Chondrocyte (in vitro differentiated cells): Measurements from ENCODE around the gene RFX8. TPM values are rescaled to one million over a fixed set of nuclear protein-coding genes. Genes with fewer than 3 reads are reported as not detected.

ENCODE experiments used
- DNase-seq: peaks from one replicate; pipeline ENCODE4 v3.0.0; 2021; ENCODE audit warnings: mixed read lengths, low spot score
- H3K27ac Mint-ChIP-seq: one replicate; pipeline ENCODE4 v1.8.0; 2021; ENCODE audit warnings: mild to moderate bottlenecking, moderate library complexity, mixed read lengths; ENCODE audit not compliant: unreplicated experiment
- H3K27me3 Mint-ChIP-seq: 2 replicates; pipeline ENCODE4 v1.8.0; 2021; ENCODE audit warnings: low read depth, mixed read lengths
- H3K36me3 Mint-ChIP-seq: 2 replicates; pipeline ENCODE4 v1.8.0; 2021; ENCODE audit warnings: low read depth, mixed read lengths
- H3K4me1 Mint-ChIP-seq: 2 replicates; pipeline ENCODE4 v1.8.0; 2021; ENCODE audit warnings: low read depth, mild to moderate bottlenecking, mixed read lengths
- H3K4me3 Mint-ChIP-seq: one replicate; pipeline ENCODE4 v1.8.0; 2021; ENCODE audit warnings: mild to moderate bottlenecking, moderate library complexity, mixed read lengths; ENCODE audit not compliant: unreplicated experiment
- H3K9me3 Mint-ChIP-seq: 2 replicates; pipeline ENCODE4 v1.8.0; 2021; ENCODE audit warnings: low read depth, mixed read lengths
- total RNA-seq: library from RNA; stranded (reverse); gene quantifications from 3 replicates; pipeline ENCODE4 v1.2.1, GENCODE V29; 2021
- TF ChIP-seq, protein P1 (sequence below): fragments of 200-600 bp; sonication (generic); IDR thresholded peaks from 2 replicates; pipeline ENCODE4 v1.5.0; 2021; ENCODE audit warnings: antibody characterized with exemption, mild to moderate bottlenecking, moderate library complexity

RFX8 gene
- total RNA-seq, 1 donor from 2014 or later: not detected

DNA sequence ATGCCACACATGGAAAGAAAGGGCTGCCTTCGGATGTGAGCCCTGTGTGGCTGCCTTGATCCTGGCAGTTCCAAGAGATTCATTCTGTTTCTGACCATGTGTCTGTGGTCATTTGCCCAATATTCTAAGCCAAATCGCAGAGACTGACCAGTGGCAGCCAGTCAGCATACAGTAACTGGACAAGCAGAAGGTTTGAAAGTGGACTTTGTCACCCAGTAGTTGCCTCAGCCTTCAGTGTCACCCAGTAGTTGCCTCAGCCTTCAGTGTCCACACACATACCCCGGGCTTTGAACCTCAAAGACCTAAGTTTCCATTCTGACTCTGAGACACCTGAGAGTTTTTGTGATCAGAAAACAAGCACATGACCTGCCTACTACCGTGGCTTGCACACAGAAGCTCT lies 5.0 kb downstream of the RFX8 start:
- H3K27ac Mint-ChIP-seq: no peak overlapping the region
- H3K4me1 Mint-ChIP-seq: peaks cover 12% of the 10 kb centered on the region
- no peaks in the 10 kb centered on the region for H3K27me3 Mint-ChIP-seq
- H3K36me3 Mint-ChIP-seq: no peaks in the 10 kb centered on the region
- no peak for DNase-seq
- TF ChIP-seq, protein P1, sequence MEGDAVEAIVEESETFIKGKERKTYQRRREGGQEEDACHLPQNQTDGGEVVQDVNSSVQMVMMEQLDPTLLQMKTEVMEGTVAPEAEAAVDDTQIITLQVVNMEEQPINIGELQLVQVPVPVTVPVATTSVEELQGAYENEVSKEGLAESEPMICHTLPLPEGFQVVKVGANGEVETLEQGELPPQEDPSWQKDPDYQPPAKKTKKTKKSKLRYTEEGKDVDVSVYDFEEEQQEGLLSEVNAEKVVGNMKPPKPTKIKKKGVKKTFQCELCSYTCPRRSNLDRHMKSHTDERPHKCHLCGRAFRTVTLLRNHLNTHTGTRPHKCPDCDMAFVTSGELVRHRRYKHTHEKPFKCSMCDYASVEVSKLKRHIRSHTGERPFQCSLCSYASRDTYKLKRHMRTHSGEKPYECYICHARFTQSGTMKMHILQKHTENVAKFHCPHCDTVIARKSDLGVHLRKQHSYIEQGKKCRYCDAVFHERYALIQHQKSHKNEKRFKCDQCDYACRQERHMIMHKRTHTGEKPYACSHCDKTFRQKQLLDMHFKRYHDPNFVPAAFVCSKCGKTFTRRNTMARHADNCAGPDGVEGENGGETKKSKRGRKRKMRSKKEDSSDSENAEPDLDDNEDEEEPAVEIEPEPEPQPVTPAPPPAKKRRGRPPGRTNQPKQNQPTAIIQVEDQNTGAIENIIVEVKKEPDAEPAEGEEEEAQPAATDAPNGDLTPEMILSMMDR: no peak
- H3K4me3 Mint-ChIP-seq: no peak overlapping the region
- H3K9me3 Mint-ChIP-seq: no peaks in the 10 kb centered on the region

DNA sequence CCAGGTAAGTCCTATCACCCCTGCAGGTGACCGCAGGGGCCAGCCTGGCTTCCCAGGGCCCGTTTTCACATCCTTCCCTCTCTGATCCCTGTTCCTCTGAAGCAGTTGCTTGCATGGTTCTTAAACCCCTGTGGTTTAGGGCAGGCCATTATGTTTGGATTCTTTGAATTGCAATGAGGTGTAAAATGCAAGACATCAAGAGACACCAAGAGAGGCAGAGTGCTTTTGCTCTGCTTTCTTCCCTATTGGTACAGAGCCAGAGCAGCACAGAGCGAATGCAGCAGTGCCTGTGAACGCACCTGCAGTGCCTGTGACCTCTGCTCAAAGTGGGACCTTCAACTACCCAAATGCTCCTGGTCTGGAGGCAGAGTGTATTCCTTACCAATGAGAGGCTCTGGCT lies 7.6 kb downstream of the RFX8 start:
- TF ChIP-seq, protein P1: no peak
- no peaks in the 10 kb centered on the region for H3K36me3 Mint-ChIP-seq
- no peak overlapping the region for H3K4me3 Mint-ChIP-seq
- no peaks in the 10 kb centered on the region for H3K9me3 Mint-ChIP-seq
- DNase-seq: no peak
- H3K4me1 Mint-ChIP-seq: peaks cover 17% of the 10 kb centered on the region
- H3K27me3 Mint-ChIP-seq: no peaks in the 10 kb centered on the region
- H3K27ac Mint-ChIP-seq: no peak overlapping the region

DNA sequence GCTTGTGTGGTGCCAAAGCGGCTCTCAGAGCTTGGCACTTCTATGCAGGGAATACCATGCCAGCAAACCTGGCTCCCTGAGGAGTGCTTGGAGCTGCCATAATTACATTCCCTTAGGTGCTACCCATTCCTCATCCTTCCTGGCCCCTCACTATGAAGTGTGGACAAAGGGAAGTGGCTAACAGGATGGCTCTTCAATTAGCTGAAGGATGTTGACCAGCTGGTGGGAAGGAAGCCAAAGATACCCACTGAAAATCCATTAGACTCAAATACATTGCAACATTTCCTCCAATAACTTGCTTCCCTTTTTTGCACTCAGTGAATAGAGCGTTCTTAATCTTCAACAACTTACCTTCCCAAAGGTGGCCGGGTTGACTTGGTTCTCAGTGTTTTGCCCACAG lies 8.5 kb downstream of the RFX8 start:
- no peak for DNase-seq
- TF ChIP-seq, protein P1: no peak
- H3K4me1 Mint-ChIP-seq: peaks cover 17% of the 10 kb centered on the region
- no peak overlapping the region for H3K4me3 Mint-ChIP-seq
- no peaks in the 10 kb centered on the region for H3K36me3 Mint-ChIP-seq
- H3K9me3 Mint-ChIP-seq: no peaks in the 10 kb centered on the region
- no peaks in the 10 kb centered on the region for H3K27me3 Mint-ChIP-seq
- no peak overlapping the region for H3K27ac Mint-ChIP-seq

DNA sequence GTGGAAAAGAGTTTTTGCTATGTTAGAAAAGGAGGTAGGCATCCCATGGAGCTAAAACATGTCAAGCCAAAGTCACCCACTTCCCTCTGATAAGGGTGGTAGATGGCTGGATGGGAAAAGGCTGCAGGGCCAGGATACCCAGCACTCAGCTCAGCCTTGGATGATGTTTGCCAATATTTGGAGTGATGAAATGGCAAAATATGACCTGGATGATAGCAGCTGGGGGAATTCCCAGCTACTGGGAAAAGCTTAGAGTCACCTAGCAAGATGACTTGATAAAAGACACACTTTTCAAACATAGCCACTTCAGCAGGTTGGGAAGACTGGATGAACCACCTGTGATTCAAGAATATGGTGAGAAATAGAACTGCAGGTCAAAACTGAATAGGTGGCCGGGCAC lies 10.1 kb downstream of the RFX8 start:
- Mint-ChIP-seq H3K27me3 (no peaks in the 10 kb centered on the region), H3K36me3 (no peaks in the 10 kb centered on the region), H3K9me3 (no peaks in the 10 kb centered on the region), H3K27ac (peak overlapping the region; percentile 86), H3K4me1 (peaks cover 17% of the 10 kb centered on the region), H3K4me3 (no peak overlapping the region)
- no peak for DNase-seq
- TF ChIP-seq, protein P1: no peak

DNA sequence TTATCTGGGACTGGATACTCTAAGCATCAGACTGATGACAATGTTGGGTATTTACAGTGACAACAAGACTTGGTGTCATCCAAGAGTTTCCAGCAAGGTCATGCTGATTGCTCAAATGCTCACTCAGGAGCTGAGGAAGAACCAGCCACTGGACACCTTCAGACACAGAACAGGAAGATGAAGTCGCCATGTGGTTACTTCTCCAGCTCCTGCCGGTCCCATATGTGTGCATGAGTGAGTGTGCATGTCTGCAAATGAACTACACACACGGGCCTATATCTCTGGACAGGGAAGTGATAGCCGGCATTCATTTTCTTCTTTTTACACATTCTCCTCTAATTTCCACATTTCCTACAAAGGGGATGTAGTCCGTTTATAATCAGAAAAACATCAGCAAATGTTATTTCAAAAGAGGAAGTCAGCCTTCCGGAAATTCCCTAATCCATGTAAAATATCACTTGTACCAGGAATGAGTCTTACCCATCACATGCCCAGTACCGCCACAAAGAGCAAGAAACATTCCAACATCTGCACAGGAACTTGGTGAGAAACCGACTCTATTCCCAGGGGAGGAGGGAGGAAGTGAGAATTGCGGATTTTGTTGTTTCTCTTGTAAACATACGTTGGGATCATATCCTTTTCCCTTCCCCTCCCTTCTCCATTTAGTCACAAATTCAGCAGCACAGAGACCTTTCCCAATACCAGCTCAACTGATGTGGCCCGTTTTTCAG lies 10.8 kb downstream of the RFX8 start:
- Mint-ChIP-seq H3K4me1 (peaks cover 17% of the 10 kb centered on the region), H3K27me3 (no peaks in the 10 kb centered on the region), H3K36me3 (no peaks in the 10 kb centered on the region), H3K9me3 (no peaks in the 10 kb centered on the region), H3K4me3 (no peak overlapping the region), H3K27ac (peak overlapping the region; percentile 86)
- TF ChIP-seq, protein P1: no peak
- DNase-seq: no peak
